Activated T-cell treated with anti-CD3 and anti-CD28 coated beads, Interleukin-2, amount 50 U/mL, for 72 hours (primary cell): Measurements from ENCODE around the gene TSPEAR. TPM values are rescaled to one million over a fixed set of nuclear protein-coding genes. Genes with fewer than 3 reads are reported as not detected.

Experiments
- ATAC-seq, 2 donors: fragments of 150-1000 bp; cut with Tn5 transposase; replicated peaks in 1 of 2; 2 replicates each; pipeline ENCODE4 v1.10.0; 2021; ENCODE audit warnings: moderate library complexity in 2 of 2, mild to moderate bottlenecking in 1 of 2
- DNase-seq, 2 donors: peaks; one replicate each; pipeline ENCODE4 v3.0.0; 2021 to 2022; ENCODE audit warnings: mixed read lengths in 1 of 2
- H3K27ac Mint-ChIP-seq: one replicate; pipeline ENCODE4 v1.8.0; 2022; ENCODE audit warnings: mild to moderate bottlenecking, moderate library complexity, mixed read lengths
- H3K27me3 Mint-ChIP-seq: one replicate; pipeline ENCODE4 v1.8.0; 2022; ENCODE audit warnings: low read depth, mixed read lengths
- H3K36me3 Mint-ChIP-seq, 2 donors: one replicate each; pipeline ENCODE4 v1.8.0; 2022; ENCODE audit warnings: mixed read lengths in 2 of 2, mild to moderate bottlenecking in 1 of 2; ENCODE audit not compliant: insufficient read depth in 2 of 2
- H3K4me1 Mint-ChIP-seq: one replicate; pipeline ENCODE4 v1.8.0; 2022; ENCODE audit warnings: low read depth, mixed read lengths
- H3K4me3 Mint-ChIP-seq, 2 donors: one replicate each; pipeline ENCODE4 v1.8.0; 2022; ENCODE audit warnings: mild to moderate bottlenecking in 2 of 2, mixed read lengths in 2 of 2, moderate library complexity in 2 of 2
- H3K9me3 Mint-ChIP-seq, 2 donors: one replicate each; pipeline ENCODE4 v1.8.0; 2022; ENCODE audit warnings: mixed read lengths in 2 of 2
- total RNA-seq, 2 donors: library from RNA; stranded (reverse); gene quantifications; one replicate each; pipeline ENCODE4 v1.2.3, GENCODE V29; 2022

Gene TSPEAR
- total RNA-seq = not detected

DNA sequence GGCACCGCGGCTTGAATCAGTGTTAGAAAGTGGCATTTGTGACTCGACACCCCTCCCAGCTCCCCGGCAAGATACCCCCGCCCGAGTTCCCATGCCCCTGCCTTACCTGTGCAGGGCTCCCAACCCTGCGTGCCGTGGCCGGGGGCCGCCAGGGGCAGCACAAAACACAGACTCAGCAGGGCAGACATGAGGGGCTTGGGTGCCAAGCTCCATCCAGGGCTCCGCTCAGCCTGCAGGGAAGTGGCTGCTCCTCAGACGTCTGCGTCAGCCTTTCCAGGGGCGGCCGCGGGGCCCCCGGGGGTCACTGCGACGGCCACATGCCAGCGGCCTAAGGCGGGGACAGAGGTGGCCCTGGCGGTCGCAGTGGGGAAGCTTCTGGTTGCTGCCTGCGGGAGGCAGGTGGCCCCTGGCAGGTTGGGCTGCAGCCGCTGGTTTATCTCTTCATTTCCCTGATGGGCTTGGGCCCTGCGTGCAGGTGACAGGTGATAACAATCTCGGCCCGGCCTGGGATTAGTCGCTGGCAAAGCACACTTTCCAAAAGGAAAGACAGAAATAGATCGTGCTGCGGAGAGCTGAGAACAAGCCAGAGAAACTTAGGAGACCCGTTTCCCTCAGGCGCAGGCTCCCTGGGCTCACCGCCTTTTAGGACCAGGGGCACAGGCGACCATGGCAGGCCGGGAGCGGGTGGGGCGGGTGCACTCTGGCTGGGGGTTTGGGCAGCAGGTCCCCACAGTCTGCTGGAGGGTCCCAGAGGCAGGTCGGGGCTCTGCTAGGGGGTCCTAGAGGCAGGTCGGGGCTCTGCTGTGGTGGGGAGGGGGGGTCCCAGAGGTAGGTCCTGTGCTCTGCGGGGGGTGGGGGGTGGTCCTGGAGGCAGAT is at the start of gene TSPEAR:
TSPEAR (minus strand) TSS at position 246 of the 876 bp plus-strand sequence; CDS start at position 188, 58 bp downstream.
- no peak for DNase-seq
- Mint-ChIP-seq H3K4me1 (peaks cover 19% of the 10 kb centered on the region), H3K27ac (no peak within 1 kb of the TSS), H3K4me3 (peak within 1 kb of the TSS; percentile 20 to 46), H3K27me3 (peaks cover 80% of the 10 kb centered on the region), H3K36me3 (no peaks in the 10 kb centered on the region), H3K9me3 (no peaks in the 10 kb centered on the region)
- ATAC-seq = peak in 1 of 2 donors; percentile 14

DNA sequence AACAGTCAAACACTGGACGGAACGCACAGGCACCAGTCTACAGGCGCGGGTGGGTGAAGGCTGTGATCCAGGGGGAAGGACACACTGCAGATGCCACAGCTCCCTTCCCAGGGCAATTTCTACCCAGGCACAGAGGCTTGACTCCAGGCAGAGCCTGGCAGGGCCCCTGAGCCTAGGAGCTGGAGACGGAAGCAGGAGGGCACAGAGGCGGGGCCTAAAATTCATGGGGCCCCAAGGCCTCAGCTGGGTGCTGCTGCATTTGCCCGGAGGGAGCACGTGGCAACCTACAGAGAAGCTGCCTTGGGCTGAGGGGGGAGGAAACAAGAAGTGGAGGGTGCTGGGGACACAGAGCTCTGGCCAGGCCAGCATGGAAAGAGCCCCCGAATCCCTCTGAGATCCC is 49.0 kb upstream of the TSPEAR start:
- H3K4me1 Mint-ChIP-seq = peaks cover 4% of the 10 kb centered on the region
- H3K36me3 Mint-ChIP-seq = no peaks in the 10 kb centered on the region
- H3K27me3 Mint-ChIP-seq = no peaks in the 10 kb centered on the region
- no peak overlapping the region for H3K27ac Mint-ChIP-seq
- H3K9me3 Mint-ChIP-seq = no peaks in the 10 kb centered on the region
- DNase-seq (no peak), ATAC-seq (no peak)
- H3K4me3 Mint-ChIP-seq = no peak overlapping the region

- Mint-ChIP-seq H3K9me3 (no peaks in the 10 kb centered on the region), H3K4me3 (no peak overlapping the region), H3K36me3 (no peaks in the 10 kb centered on the region), H3K27ac (no peak overlapping the region), H3K4me1 (no peaks in the 10 kb centered on the region), H3K27me3 (no peaks in the 10 kb centered on the region)
- ATAC-seq = no peak
- DNase-seq = no peak
Measured at GRCh38 chr21:44759628-44760285, 48.4 kb upstream of the TSPEAR start.

DNA sequence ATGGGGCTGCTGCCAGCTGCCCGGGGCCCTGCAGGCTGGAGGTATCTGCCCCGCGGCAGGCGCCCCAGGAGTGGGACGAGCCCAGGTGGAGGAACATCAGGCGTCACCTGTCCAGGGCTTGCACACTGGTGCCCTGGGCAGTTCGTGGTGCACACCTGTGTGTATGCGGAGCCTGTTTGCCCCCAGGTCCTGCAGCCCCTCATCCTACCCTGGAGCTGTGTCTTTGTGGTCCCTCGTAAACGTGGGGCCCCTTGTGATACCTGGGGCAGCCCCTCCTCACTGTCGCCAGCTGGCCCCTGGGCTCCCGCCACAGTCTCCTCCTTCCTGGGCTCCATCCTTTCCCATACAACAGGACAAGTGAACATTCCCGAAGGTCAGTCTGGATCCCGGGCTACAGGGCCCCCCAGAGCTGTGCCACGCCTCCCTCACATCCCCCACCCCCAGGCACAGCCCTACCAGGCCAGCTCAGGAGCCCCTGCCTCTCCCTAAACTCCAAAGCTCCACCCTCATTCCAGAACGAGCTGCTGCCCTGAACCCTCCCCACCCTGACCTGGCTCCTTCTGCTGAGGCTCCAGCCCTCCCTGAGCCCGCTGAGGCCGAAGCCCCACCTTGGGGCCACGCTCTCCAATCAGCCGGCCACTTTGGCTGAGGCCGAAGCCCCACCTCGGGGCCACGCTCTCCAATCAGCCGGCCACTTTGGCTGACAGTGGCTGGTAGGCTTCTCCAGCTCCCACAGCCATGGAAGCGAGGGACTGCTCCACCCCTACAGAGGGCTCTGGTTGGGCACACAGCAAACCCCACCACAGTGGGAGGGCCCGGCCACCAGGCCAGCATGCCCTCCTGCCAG is 47.6 kb upstream of the TSPEAR start:
- H3K9me3 Mint-ChIP-seq = no peaks in the 10 kb centered on the region
- DNase-seq = no peak
- no peaks in the 10 kb centered on the region for H3K27me3 Mint-ChIP-seq
- H3K4me1 Mint-ChIP-seq = no peaks in the 10 kb centered on the region
- no peak overlapping the region for H3K27ac Mint-ChIP-seq
- H3K36me3 Mint-ChIP-seq = no peaks in the 10 kb centered on the region
- H3K4me3 Mint-ChIP-seq = no peak overlapping the region
- ATAC-seq = no peak

DNA sequence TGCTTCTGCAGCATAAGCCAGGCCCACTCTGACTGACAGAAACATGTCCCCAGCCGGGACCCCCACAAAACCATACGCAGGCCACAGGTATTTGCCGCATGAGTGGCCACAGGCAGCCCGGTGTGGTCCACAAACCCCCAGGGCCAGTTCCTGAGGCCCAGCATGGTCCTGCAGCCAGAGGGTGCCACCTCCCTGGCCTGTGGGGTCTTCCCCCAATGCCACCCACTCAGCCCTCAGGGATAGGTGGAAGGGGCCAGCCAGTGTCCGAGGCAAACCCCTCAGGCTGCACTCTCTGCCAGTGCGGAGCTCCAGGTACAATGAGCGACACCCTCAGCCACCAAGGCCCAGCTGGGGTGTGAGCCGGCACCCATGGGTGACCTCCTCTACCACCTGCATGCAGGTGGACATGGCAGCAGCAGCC is 46.8 kb upstream of the TSPEAR start:
- Mint-ChIP-seq H3K27me3 (no peaks in the 10 kb centered on the region), H3K9me3 (no peaks in the 10 kb centered on the region), H3K36me3 (no peaks in the 10 kb centered on the region), H3K4me3 (no peak overlapping the region), H3K4me1 (no peaks in the 10 kb centered on the region), H3K27ac (no peak overlapping the region)
- DNase-seq (no peak), ATAC-seq (no peak)

- no peaks in the 10 kb centered on the region for H3K9me3 Mint-ChIP-seq
- no peaks in the 10 kb centered on the region for H3K27me3 Mint-ChIP-seq
- no peaks in the 10 kb centered on the region for H3K36me3 Mint-ChIP-seq
- DNase-seq = no peak
- H3K4me3 Mint-ChIP-seq = no peak overlapping the region
- ATAC-seq = no peak
- H3K27ac Mint-ChIP-seq = no peak overlapping the region
- H3K4me1 Mint-ChIP-seq = no peaks in the 10 kb centered on the region
Measured at GRCh38 chr21:44757731-44758130, 46.4 kb upstream of the TSPEAR start.

DNA sequence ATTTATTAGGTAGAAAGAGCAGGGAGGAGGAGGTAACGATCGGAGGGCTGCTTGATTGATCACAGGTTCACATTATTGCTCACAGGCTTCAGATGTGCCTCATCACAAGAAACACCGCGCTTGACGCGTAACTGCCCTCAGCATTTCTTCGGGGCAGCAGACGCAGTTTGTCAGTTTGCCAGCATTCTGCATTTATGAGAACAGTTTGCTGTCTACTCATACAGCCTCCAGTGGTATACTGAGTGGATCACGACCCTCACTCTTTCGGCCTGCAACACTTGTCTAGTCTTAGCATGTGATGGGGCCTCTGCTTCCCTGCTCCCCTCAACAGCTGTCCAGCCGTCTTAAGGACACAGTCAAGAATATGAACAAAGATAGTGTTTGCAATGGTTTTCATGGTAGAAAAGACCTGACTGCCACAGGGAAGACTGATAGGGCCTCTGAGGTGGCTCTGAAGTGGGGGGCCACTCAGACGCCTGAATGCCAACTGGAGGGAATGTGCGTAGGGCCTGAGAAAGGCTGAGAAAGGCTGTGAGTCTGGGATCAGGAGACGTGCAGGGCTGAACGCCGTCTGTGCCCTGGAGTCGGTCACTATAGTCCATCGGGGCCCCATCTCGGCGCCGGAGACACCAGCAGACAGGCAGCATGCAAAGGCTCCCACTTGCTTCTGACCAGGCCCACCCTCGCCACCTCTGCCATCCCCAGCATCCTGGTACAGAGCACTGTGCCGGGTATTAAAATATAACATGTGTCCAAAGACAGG is 45.2 kb upstream of the TSPEAR start:
- ATAC-seq = no peak
- Mint-ChIP-seq H3K27ac (no peak overlapping the region), H3K9me3 (no peaks in the 10 kb centered on the region), H3K36me3 (no peaks in the 10 kb centered on the region), H3K27me3 (no peaks in the 10 kb centered on the region), H3K4me1 (no peaks in the 10 kb centered on the region), H3K4me3 (no peak overlapping the region)
- DNase-seq = no peak

DNA sequence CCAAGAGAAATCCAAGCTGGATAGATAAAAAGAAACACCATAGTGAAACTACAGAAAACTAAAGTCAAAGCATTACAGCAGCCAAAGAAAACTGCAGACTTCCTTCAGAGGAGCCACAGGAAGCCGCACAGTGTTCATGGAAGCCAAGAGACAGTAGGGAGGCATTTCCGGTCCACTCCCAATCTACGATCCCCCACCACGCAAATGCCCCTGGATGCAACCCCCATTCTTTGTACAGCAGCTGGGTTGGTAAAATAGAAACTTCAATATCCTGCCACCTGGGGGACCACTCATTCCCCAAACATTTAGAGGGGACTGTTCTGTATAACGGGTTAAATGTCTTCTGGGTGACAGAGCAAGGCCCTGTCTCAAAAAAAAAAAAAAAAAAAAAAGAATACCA is 43.9 kb upstream of the TSPEAR start:
- Mint-ChIP-seq H3K27me3 (no peaks in the 10 kb centered on the region), H3K9me3 (no peaks in the 10 kb centered on the region), H3K27ac (no peak overlapping the region), H3K4me1 (no peaks in the 10 kb centered on the region), H3K4me3 (no peak overlapping the region), H3K36me3 (no peaks in the 10 kb centered on the region)
- ATAC-seq (peak in 1 of 2 donors; percentile 47), DNase-seq (peak in 1 of 2 donors; percentile 21)

DNA sequence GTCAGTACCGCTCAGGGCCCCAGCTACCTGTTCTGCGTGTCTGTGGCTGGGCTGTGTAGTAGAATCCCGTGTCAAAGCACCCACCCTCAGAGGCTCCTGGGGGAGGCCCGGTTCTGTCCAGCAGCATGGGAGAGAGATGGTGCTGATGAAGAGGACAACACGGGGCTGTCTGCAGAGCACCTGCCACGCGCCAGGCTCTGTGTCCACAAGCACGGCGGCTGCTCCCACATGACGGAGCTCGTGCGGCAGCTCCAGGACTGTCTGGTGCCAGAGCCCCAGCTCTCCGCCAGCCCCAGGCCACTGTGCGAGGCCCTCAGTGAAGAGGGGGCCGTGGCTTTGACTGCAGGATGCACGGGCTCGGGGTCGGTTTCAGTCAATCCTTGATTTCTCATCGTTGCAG is 42.0 kb upstream of the TSPEAR start:
- DNase-seq (no peak), ATAC-seq (no peak)
- Mint-ChIP-seq H3K4me3 (no peak overlapping the region), H3K36me3 (no peaks in the 10 kb centered on the region), H3K27me3 (no peaks in the 10 kb centered on the region), H3K27ac (no peak overlapping the region), H3K9me3 (no peaks in the 10 kb centered on the region), H3K4me1 (no peaks in the 10 kb centered on the region)

DNA sequence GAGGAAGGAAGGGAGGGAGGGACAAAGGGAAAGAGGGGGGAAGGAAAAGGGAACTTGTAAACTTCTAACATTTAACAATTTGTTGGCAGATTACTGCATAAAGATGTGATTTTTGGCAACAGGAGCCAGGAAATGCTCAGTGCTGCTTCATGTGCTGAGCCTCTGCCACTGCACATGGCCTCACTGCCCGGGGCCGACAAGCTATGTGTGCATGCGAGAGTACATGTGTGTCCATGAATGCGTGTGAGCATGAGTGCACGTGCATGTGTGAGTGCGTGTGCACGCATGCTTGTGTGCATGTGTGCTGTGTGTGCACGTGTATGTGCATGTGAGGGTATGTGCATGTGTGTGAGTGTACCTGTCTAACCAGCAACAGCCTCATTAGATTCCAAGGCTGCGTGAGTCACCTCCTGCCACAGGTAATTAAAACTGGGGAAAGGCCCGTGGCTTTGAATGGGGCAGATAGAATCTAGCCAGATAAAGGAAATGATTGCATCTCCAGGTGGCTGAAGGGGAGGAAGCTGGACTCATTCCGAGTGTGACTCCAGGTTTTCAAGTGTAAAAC is 41.4 kb upstream of the TSPEAR start:
- DNase-seq (no peak), ATAC-seq (no peak)
- H3K27me3 Mint-ChIP-seq = no peaks in the 10 kb centered on the region
- no peaks in the 10 kb centered on the region for H3K4me1 Mint-ChIP-seq
- H3K4me3 Mint-ChIP-seq = no peak overlapping the region
- H3K36me3 Mint-ChIP-seq = no peaks in the 10 kb centered on the region
- no peak overlapping the region for H3K27ac Mint-ChIP-seq
- no peaks in the 10 kb centered on the region for H3K9me3 Mint-ChIP-seq

GRCh38 chr21:44751799-44752636 is 40.6 kb upstream of the TSPEAR start:
- no peak for ATAC-seq

More at GRCh38 chr21:44751799-44752636, 40.6 kb upstream of the TSPEAR start:
- Mint-ChIP-seq H3K9me3 (no peaks in the 10 kb centered on the region), H3K27me3 (no peaks in the 10 kb centered on the region), H3K27ac (no peak overlapping the region), H3K36me3 (no peaks in the 10 kb centered on the region), H3K4me3 (no peak overlapping the region), H3K4me1 (no peaks in the 10 kb centered on the region)
- no peak for DNase-seq
